Colonic mucosa (tissue), 4 donors: ENCODE data around the gene CAPN2. TPM values are rescaled to one million over a fixed set of nuclear protein-coding genes. Genes with fewer than 3 reads are reported as not detected.

Experiments
- DNase-seq: peaks from one replicate; pipeline ENCODE4 v3.0.0-alpha.2; 2020
- H3K27ac ChIP-seq: fragments of 200-600 bp; one replicate; pipeline ENCODE4 v1.8.0; 2021
- H3K27me3 ChIP-seq: fragments of 200-600 bp; one replicate; pipeline ENCODE4 v1.8.0; 2021
- H3K36me3 ChIP-seq: fragments of 200-600 bp; one replicate; pipeline ENCODE4 v1.8.0; 2021
- H3K4me1 ChIP-seq: fragments of 200-600 bp; one replicate; pipeline ENCODE4 v1.8.0; 2021; ENCODE audit warnings: mild to moderate bottlenecking
- H3K4me3 ChIP-seq: fragments of 200-600 bp; one replicate; pipeline ENCODE4 v1.8.0; 2021
- H3K9ac ChIP-seq, 2 donors: one replicate each; pipeline ENCODE4 v1.7.0; 2013; ENCODE audit warnings: control low read depth in 2 of 2, low read depth in 2 of 2, low read length in 2 of 2
- H3K9me3 ChIP-seq: fragments of 200-600 bp; one replicate; pipeline ENCODE4 v1.8.0; 2021
- intact Hi-C: fragments of 100-400 bp; cut with DNase I; formaldehyde crosslinking; loops from one replicate; pipeline ENCODE4 v1.14.1; 2022
- total RNA-seq, 2 donors: library from RNA; stranded (reverse); fragmentation: NEBNext Ultra II Directional in 1 of 2; extraction: Animal tissue kit (Norgen Biotek cat#: 25700) in 1 of 2; gene quantifications; one replicate each; pipeline ENCODE4 v1.2.1, GENCODE V29; 2021
- TF ChIP-seq, protein P1 (sequence below): fragments of 200-600 bp; IDR thresholded peaks from one replicate; pipeline ENCODE4 v1.8.0; 2022; ENCODE audit warnings: antibody characterized with exemption, mild to moderate bottlenecking
- donor health status: healthy.
- donor health status: DM: no; HTN: no; CAD: no.
- donor health status: DM: no; HTN: no; CAD: no.

CAPN2 gene
- total RNA-seq, 2 donors from 2014 or later: 197 to 323 TPM

DNA sequence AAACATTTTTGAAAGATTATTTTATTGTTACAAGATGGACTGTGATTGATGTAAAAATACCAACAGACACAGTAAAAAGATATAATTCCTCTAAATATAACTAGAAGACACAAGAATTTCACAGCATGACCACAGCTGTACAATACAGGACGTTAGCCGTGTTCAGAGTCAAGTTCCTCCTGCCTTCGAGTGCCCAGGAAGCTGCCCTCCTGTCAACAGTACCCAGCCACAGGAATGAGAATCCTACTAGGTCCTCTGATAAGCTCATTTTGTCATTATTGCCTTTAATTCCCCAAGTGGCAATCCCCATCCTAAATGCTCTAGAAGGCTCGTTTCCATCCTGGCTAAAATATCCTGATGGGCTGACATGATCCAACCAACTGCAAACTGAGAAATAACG, 16.4 kb upstream of the CAPN2 start:
- no peaks in the 10 kb centered on the region for H3K27me3 ChIP-seq
- DNase-seq: no peak
- H3K36me3 ChIP-seq: no peaks in the 10 kb centered on the region
- H3K9ac ChIP-seq: no peak overlapping the region
- no peak overlapping the region for H3K4me3 ChIP-seq
- H3K27ac ChIP-seq: no peak overlapping the region
- no peaks in the 10 kb centered on the region for H3K4me1 ChIP-seq
- no peaks in the 10 kb centered on the region for H3K9me3 ChIP-seq
- TF ChIP-seq, protein P1, sequence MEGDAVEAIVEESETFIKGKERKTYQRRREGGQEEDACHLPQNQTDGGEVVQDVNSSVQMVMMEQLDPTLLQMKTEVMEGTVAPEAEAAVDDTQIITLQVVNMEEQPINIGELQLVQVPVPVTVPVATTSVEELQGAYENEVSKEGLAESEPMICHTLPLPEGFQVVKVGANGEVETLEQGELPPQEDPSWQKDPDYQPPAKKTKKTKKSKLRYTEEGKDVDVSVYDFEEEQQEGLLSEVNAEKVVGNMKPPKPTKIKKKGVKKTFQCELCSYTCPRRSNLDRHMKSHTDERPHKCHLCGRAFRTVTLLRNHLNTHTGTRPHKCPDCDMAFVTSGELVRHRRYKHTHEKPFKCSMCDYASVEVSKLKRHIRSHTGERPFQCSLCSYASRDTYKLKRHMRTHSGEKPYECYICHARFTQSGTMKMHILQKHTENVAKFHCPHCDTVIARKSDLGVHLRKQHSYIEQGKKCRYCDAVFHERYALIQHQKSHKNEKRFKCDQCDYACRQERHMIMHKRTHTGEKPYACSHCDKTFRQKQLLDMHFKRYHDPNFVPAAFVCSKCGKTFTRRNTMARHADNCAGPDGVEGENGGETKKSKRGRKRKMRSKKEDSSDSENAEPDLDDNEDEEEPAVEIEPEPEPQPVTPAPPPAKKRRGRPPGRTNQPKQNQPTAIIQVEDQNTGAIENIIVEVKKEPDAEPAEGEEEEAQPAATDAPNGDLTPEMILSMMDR: no peak
- intact Hi-C loops: loop anchor here (10.0 kb wide), 1 partner anchor 149 kb away; the partner anchor contains the start of gene TP53BP2

DNA sequence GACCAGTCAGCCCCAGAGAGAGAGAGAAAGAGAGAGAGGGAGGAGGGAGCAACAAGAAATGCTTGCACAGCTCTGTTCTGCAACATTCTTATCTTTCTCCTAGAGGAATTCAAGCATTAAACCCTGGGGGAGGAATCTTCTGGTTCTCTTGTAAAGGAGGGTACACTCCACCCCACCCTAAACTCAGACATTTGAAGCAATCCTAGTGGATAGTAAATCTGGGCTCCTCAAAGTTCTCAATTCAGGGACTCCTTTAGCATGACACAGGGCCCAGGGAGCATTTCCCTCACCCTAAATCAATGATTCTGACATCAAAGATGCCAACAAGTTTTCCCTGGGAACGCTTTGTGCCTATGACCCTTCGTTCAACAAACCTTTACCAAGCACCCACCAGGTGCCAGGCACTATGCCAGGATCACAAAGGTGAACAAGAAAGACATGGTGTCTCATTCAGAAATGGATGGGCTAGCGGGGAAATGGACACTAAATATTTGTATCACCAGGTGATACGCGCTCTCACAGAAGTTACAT, 11.9 kb upstream of the CAPN2 start:
- H3K4me1 ChIP-seq: no peaks in the 10 kb centered on the region
- no peak overlapping the region for H3K4me3 ChIP-seq
- TF ChIP-seq, protein P1: no peak
- DNase-seq: no peak
- intact Hi-C loops: no loop called here
- H3K9ac ChIP-seq: no peak overlapping the region
- H3K36me3 ChIP-seq: no peaks in the 10 kb centered on the region
- H3K27me3 ChIP-seq: no peaks in the 10 kb centered on the region
- H3K9me3 ChIP-seq: no peaks in the 10 kb centered on the region
- H3K27ac ChIP-seq: peak overlapping the region; percentile 55

DNA sequence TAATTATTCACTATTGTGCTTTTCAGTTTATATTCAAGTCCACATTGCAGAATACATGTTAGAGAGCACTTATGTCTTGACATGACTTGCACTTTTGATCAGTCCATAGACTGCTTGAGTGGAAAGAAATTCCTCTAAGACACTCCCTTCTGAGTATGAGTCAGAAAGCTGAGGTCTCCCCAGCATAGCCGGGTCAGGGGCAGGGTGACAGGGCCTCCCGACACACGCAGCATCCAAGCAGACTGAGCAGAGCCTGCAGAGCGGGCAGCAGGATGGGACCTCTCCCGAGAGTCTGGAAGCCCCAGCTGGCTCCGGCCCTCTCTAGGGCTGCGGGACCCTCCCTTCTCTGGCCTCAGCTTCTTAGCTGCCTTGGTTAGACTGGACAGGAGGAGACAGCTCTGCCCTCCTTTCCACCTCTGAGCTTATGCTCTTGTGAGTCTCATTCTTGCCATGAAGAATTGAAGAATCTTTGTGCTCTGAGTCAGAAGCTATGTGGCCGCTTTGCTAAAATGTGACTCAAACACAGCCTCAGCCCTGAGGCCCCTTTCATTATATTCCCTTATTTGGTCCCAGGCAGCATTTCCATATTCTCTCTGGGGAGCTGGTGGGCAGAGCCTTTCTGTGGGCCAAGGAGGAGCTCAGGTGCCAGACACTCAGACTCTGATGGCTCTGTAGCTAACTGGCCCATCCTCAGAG, 11.2 kb upstream of the CAPN2 start:
- no peaks in the 10 kb centered on the region for H3K36me3 ChIP-seq
- intact Hi-C loops: no loop called here
- DNase-seq: no peak
- no peaks in the 10 kb centered on the region for H3K4me1 ChIP-seq
- TF ChIP-seq, protein P1: no peak
- H3K9me3 ChIP-seq: no peaks in the 10 kb centered on the region
- no peak overlapping the region for H3K4me3 ChIP-seq
- H3K27ac ChIP-seq: peak overlapping the region; percentile 55
- H3K27me3 ChIP-seq: no peaks in the 10 kb centered on the region
- H3K9ac ChIP-seq: no peak overlapping the region

DNA sequence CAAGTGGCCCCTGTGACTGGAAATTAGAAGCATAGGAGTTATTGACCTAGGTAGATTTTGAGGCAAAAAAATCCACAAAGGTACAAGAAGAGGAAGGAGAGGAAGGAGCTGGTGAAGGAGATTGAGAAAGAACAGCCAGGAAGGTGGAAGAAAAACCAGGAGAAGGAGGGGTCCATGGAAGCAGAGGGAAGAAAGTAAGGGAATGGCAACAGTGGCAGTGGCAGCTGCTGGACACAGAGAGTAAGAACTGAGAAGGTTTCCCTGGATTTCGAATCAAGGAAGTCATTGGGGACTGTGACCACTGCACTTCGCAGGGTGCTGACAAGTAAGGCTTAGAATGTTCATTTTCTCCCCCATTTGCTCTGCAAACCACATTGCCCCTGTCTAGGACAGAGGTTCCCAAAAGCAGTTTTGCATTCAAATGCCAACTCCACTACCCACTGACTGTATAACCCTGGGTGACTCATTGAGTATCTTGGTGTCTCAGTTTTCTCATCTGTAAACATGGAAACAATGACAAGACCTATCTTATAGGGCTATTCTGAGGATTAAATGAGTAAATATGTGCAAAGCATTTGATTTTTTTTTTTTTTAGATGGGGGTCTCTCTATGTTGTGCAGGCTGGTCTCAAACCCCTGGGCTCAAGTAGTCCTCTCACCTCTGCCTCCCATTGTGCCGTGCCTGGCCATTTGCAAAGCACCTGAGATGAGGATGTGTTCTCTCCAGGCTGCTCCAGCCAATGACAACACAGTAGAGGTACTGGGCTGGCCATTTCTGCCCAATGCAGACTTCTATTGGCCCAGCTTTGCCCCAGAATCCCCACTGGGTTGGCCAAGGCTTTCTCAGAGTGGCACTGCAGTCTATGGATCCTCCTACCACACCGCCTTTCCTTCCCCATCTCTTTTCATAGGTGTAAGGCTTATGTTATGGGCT, 9.3 kb upstream of the CAPN2 start:
- TF ChIP-seq, protein P1: no peak
- Histone ChIP-seq H3K36me3 (no peaks in the 10 kb centered on the region), H3K9me3 (no peaks in the 10 kb centered on the region), H3K4me1 (no peaks in the 10 kb centered on the region), H3K27me3 (no peaks in the 10 kb centered on the region), H3K9ac (no peak overlapping the region), H3K27ac (no peak overlapping the region), H3K4me3 (no peak overlapping the region)
- intact Hi-C loops: no loop called here
- DNase-seq: no peak

DNA sequence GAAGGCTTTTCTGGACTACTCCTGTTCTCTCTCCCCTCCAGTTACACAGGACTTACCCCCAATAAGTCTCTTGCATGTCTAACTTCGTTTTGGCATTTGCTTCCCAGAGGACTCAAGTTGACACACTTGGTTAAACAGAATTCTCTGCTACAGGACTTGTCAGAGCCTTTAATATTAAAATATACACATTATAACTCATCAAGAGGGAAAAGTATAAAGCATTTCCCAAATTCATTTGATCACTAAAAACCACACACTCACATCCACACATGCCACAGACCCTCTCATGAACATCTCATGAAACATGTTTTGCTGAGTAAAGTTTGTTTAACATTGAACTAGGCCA, 8.7 kb upstream of the CAPN2 start:
- intact Hi-C loops: no loop called here
- Histone ChIP-seq H3K36me3 (no peaks in the 10 kb centered on the region), H3K27ac (no peak overlapping the region), H3K4me1 (no peaks in the 10 kb centered on the region), H3K9ac (no peak overlapping the region), H3K9me3 (no peaks in the 10 kb centered on the region), H3K27me3 (no peaks in the 10 kb centered on the region), H3K4me3 (no peak overlapping the region)
- no peak for DNase-seq
- TF ChIP-seq, protein P1: no peak
